GM04504 (cell line): ENCODE data around the gene NDST1.

Experiments
- DNase-seq: peaks from one replicate; pipeline ENCODE4 v3.0.0-alpha.2; 2012; ENCODE audit warnings: low read depth

The NDST1 gene

GRCh38 chr5:150606476-150606875 is 98.5 kb downstream of the NDST1 start:
- no peak for DNase-seq

- no peak for DNase-seq
These were observed 99.2 kb downstream of the NDST1 start for GRCh38 chr5:150607105-150607504.
